Islet precursor cell (in vitro differentiated cells): ENCODE results near the gene S1PR4.
"Not testable (repeated sequence)": the region's sequence is repeated elsewhere in the genome, so short reads cannot be mapped to it uniquely, and the experiment has no call there.

Experiments
- DNase-seq: peaks from one replicate; pipeline ENCODE4 v3.0.0-alpha.2; 2018

S1PR4 gene

GRCh38 chr19:3196933-3197205, 18.3 kb downstream of the S1PR4 start:
- no peak for DNase-seq

GRCh38 chr19:3198901-3199700, 20.5 kb downstream of the S1PR4 start:
- no peak for DNase-seq

DNA sequence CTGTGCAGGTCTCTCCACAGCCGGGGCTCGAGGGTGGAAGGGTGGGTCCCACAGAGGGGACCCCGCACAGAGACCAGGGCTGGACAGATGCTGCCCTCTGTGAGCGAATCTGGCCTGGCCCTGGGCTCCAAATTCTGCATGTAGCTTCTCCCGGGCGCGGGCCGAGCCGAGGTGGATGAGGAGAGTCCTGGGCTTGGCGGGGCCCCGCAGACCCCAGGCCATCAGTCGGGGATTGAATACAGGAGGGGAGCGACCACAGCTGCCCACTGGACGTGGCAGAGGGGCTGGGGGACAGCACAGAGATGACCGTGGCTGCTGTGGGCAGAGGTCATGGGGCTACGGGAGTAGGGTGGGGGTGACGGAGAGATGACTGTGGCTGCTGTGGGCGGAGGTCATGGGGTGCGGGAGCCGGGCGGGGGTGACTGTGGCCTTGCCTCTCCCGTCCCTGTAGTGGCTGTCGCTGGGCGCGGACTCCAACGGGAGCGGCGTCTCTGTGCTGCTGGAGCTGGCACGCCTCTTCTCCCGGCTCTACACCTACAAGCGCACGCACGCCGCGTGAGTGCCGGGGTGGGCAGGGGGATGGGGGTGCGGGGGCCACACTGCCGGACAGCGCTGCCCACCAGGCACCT, 22.6 kb downstream of the S1PR4 start:
- DNase-seq, result no peak

DNA sequence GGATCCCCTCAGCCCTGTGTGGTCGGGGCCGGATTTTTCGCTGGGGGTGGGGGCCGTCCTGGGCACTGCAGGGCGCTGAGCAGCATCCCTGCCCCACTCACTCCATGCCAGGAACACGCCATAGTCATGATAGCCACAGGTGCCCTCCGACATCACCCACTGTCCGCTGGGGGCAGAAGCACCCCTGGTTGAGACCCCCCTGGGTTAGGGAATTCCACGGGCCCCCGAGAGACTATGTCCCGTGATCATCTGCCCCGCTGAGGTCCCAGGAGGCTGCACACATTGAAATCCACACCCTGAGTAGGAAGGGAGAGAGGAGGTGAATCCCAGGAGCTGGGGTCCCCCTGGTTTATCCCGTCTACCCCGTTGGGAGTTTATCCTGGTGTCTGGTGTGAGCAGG, 23.3 kb downstream of the S1PR4 start:
- no peak for DNase-seq

- no peak for DNase-seq
These were observed 23.8 kb downstream of the S1PR4 start for GRCh38 chr19:3202346-3202745.

DNA sequence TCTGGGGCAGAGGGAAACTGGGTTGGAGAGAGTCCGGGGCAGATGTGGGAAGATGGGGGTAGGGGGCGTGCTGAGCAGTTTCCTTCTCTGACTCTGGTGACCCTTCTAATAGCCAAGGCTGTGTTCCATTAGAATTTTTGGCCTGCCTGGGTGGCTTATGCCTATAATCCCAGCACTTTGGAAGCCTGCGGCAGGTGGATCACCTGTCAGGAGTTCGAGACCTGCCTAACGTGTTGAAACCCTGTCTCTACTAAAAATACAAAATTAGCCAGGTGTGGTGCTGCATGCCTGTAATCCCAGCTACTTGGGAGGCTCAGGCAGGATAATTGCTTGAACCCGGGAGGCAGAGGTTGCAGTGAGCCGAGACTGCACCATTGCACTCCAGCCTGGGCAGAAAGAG, 24.3 kb downstream of the S1PR4 start:
- not testable (repeated sequence) for DNase-seq

DNA sequence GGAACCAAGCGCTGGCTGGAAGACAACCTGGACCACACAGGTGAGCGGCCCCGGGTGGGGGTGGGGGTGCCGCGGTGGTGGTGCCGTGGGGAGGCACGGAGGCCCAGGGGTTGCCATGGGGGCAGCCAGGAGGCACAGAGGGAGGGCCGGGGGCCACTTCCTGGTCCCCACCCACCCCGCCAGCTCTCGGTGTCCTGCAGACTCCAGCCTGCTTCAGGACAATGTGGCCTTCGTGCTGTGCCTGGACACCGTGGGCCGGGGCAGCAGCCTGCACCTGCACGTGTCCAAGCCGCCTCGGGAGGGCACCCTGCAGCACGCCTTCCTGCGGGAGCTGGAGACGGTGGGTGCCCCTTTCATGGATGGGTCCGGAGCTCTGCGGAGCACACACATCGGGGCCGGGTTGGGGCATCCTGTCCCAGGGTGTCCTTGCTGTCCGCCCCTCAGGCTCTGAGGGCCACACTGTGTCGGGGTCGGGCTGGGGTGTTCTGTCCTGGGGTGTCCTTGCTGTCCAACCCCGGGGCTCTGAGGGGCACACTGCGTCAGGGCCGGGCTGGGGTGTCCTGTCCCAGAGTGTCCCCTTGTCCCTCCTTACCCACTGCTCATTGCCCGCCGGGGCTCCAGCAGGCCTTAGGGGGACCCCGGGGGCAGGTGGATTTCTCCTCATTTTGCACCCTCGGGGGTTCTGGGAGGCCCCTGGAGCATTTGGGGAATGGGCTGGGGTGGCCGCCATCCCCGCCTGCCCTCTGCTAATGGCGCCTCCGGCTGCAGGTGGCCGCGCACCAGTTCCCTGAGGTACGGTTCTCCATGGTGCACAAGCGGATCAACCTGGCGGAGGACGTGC, 25.5 kb downstream of the S1PR4 start:
- no peak for DNase-seq

GRCh38 chr19:3204646-3205275, 26.2 kb downstream of the S1PR4 start:
- no peak for DNase-seq

DNA sequence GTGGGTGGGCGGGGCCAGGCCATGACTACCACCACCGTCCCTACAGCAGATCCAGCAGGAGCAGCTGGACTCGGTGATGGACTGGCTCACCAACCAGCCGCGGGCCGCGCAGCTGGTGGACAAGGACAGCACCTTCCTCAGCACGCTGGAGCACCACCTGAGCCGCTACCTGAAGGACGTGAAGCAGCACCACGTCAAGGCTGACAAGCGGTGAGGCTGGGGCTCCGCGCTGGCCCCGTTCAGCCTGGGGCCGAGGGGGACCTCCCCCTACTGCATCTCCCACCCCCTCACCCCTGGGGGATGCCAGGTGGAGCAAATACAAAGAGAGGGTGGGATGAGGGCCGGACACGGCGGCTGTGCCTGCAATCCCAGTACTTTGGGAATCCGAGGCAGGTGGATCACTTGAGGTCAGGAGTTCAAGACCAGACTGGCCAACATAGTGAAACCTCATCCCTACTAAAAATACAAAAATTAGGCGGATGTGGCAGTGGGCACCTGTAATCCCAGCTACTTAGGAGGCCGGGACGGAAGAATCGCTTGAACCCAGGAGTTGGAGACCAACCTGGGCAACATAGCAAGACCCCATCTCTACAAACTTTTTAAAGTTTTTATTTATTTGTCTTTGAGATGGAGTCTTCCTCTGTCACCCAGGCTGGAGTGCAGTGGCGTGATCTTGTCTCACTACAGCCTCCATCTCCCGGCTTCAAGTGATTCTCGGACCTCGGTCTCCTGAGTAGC, 27.8 kb downstream of the S1PR4 start:
- no peak for DNase-seq

DNA sequence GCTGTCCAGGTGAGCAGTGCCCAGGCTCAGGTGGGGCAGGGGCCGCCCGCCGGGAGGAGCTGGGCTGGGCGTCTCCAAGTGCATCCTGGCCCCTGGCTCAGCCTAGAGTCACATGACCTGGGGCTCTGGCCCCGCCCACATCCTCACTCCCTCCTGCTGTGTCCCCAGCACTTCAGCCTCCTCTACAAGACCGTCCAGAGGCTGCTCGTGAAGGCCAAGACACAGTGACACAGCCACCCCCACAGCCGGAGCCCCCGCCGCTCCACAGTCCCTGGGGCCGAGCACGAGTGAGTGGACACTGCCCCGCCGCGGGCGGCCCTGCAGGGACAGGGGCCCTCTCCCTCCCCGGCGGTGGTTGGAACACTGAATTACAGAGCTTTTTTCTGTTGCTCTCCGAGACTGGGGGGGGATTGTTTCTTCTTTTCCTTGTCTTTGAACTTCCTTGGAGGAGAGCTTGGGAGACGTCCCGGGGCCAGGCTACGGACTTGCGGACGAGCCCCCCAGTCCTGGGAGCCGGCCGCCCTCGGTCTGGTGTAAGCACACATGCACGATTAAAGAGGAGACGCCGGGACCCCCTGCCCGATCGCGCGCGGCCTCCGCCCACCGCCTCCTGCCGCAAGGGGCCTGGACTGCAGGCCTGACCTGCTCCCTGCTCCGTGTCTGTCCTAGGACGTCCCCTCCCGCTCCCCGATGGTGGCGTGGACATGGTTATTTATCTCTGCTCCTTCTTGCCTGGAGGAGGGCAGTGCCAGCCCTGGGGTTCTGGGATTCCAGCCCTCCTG, 29.1 kb downstream of the S1PR4 start:
- no peak for DNase-seq

DNA sequence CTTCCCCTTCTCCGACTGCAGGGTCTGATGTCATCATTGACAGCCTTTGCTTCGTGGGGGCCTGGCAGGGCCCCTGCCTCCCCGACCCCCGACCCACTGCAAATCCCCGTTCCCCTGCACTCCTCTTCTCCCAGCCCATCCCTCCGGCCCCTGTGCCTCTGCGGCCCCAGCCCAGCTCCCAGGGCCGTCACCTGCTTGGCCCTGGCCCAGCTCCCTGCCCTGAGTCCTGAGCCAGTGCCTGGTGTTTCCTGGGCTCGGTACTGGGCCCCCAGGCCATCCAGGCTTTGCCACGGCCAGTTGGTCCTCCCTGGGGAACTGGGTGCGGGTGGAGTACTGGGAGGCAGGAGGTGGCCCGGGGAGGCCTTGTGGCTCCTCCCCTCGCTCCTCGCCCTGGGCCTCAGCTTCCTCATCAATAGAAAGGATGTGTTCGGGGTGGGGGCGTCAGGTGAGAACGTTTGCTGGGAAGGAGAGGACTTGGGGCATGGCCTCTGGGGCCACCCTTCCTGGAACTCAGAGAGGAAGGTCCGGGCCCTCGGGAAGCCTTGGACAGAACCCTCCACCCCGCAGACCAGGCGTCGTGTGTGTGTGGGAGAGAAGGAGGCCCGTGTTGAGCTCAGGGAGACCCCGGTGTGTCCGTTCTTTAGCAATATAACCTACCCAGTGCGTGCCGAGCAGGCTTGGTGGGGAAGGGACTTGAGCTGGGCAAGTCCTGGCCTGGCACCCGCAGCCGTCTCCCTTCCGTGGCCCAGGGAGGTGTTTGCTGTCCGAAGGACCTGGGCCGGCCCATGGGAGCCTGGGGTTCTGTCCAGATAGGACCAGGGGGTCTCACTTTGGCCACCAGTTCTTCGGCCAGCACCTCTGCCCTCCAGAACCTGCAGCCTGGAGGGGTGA, 30.0 kb downstream of the S1PR4 start:
- no peak for DNase-seq

DNA sequence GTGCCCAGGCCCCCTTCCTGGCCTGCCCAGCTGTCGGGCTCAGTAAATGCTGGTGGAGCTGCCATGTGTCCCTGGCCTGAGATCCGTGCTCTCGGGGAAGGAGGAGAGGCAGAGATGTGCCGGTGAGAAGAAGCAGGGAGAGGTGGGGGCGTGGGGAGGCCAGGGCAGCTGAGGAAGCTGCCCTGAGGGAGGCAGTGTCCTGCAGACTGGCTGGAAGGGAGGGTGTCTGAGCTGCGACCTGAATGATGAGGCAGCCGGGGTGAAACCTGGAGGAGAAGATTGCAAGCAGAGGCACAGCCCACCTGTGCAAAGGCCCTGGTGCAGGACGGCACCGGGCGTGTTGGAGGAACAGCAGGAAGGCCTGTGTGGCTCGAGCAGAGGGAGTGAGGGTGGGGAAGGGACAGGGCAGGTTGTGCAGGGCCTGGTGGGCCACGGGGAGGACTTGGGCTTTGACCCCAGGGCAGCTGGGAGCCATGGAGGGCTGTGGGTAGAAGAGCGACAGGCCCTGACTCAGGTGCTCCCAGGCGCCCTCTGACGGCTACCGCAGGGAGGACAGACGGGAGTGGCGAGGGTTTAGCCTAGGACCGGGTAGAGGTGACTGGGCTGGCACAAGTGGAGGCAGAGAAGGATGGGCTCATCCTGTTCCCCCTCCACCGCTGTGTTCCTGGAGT, 31.9 kb downstream of the S1PR4 start:
- DNase-seq, result peak; percentile 83

DNA sequence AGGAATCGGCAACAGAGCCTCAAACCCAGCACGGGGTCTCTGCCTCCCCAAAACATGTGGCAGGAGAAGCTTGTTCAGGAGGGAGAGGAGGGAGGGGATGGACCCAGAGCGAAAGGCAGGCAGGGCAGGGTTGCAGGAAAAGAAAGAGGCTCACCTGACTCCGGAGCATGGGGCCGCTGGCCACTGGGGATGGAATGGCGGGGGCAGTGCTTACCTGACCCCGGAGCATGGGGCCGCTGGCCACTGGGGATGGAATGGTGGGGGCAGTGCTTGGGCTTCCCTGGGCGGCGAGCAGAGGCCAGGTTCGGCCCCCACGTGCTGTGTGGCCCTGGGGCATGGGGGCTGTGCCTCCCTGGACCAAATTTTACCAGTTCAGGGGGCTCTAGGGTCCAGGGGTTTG, 32.6 kb downstream of the S1PR4 start:
- no peak for DNase-seq

GRCh38 chr19:3213159-3213558, 34.6 kb downstream of the S1PR4 start:
- no peak for DNase-seq

GRCh38 chr19:3216874-3217273, 38.3 kb downstream of the S1PR4 start:
- no peak for DNase-seq

- no peak for DNase-seq
These were observed 42.0 kb downstream of the S1PR4 start for GRCh38 chr19:3220576-3220975.

DNA sequence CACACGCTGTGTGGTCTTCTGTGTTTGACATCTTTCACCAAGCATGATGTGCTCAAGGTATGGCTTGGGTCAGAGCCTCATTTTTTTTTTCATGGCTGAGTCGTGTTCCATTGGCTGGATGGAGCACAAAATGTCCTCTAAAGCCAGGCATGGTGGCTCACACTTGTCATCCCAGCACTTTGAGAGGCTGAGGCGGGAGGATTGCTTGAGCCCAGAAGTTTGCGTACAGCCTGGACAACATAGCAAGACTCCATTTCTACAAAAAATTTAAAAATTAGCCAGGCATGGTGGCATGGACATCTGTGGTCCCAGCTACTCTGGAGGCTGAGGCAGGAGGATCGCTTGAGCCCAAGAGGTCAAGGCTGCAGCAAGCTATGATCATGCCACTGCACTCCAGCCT, 43.0 kb downstream of the S1PR4 start:
- not testable (repeated sequence) for DNase-seq

DNA sequence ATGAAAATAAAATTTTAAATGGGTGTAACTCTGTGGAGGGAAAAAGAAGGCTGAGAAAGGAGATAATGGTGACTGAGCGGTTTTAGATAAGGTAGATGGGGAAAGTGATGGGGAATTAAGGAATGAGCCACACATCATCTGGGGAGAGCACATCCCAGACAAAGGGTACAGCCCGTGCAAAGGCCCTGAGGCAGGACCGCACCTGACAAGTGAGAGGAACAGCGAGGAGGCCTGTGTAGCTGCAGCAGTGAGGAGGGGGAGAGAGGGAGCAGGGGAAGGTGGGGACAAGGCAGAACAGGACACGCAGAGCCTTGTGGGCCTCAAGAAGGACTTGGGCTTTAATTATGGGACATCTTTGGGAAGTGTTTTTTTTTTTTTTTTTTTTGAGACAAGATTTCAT, 44.1 kb downstream of the S1PR4 start:
- no peak for DNase-seq

DNA sequence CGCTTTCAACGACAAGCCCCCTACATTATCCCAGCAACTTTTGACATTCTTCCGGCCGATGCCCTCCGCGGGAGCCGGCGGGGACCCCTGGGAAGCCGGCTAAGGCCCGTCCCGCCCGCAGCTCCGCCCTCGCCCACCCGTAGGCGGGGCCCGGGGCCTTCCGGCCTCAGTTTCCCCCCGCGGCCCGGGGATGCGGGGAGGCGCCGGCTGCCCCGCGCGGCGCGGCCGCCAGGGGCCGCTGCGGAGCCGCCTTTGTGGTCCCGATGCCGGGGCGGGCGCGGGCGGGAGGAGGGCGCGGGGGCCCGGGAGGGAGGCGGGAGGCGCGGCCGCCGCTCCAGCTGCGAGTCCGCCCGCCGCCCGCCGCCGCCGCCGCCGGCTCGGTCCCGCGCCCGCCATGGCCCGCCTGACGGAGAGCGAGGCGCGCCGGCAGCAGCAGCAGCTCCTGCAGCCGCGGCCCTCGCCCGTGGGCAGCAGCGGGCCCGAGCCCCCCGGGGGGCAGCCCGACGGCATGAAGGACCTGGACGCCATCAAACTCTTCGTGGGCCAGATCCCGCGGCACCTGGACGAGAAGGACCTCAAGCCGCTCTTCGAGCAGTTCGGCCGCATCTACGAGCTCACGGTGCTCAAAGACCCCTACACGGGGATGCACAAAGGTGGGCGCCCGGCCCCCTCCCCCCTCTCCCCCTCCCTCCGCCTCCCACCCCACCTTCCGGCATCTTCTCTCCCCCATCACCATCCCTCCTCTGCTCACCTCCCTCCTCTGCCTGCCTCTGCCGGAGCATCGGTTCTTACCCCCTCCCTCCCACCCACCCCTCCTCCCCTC, 46.0 kb downstream of the S1PR4 start, which contains the start of gene CELF5:
Gene CELF5, plus strand, starts transcription at position 316 of the 823 bp plus-strand sequence. Its CDS starts 79 bp downstream, at position 395.
- DNase-seq, result peak; percentile 64
